GM19463 (cell line): ENCODE results near the gene KCNJ15.

Experiments used
- ATAC-seq: cut with Tn5 transposase; IDR thresholded peaks from one replicate; pipeline ENCODE4 v1.9.1; 2021; ENCODE audit warnings: mild to moderate bottlenecking, moderate library complexity; ENCODE audit not compliant: unreplicated experiment

KCNJ15 gene

GRCh38 chr21:38295997-38296764 lies 39.4 kb downstream of the KCNJ15 start:
- no peak for ATAC-seq

GRCh38 chr21:38297194-38297631 lies 40.4 kb downstream of the KCNJ15 start:
- no peak for ATAC-seq

- ATAC-seq: no peak
Measured at GRCh38 chr21:38297871-38298270, 41.1 kb downstream of the KCNJ15 start.

- no peak for ATAC-seq
Measured at GRCh38 chr21:38298832-38299231, 42.0 kb downstream of the KCNJ15 start.

- ATAC-seq: no peak
Measured at GRCh38 chr21:38299671-38300070, 42.9 kb downstream of the KCNJ15 start.

GRCh38 chr21:38300141-38300578 lies 43.4 kb downstream of the KCNJ15 start:
- no peak for ATAC-seq

GRCh38 chr21:38301321-38302214 lies 44.8 kb downstream of the KCNJ15 start:
- ATAC-seq: no peak

GRCh38 chr21:38303300-38303699 lies 46.5 kb downstream of the KCNJ15 start:
- ATAC-seq: no peak

- no peak for ATAC-seq
Measured at GRCh38 chr21:38306433-38307141, 49.8 kb downstream of the KCNJ15 start.

GRCh38 chr21:38307771-38308531 lies 51.2 kb downstream of the KCNJ15 start:
- ATAC-seq: no peak

GRCh38 chr21:38308532-38309119 lies 51.8 kb downstream of the KCNJ15 start:
- ATAC-seq: no peak

- ATAC-seq: no peak
Measured at GRCh38 chr21:38310646-38311485, 54.1 kb downstream of the KCNJ15 start.

- no peak for ATAC-seq
Measured at GRCh38 chr21:38311765-38312164, 55.0 kb downstream of the KCNJ15 start.

GRCh38 chr21:38312822-38313221 lies 56.0 kb downstream of the KCNJ15 start:
- no peak for ATAC-seq

GRCh38 chr21:38314558-38314957 lies 57.8 kb downstream of the KCNJ15 start:
- ATAC-seq: no peak

GRCh38 chr21:38315122-38315521 lies 58.3 kb downstream of the KCNJ15 start:
- ATAC-seq: no peak

- no peak for ATAC-seq
Measured at GRCh38 chr21:38319781-38320180, 63.0 kb downstream of the KCNJ15 start.

GRCh38 chr21:38321568-38321967 lies 64.8 kb downstream of the KCNJ15 start:
- ATAC-seq: no peak

GRCh38 chr21:38322311-38322950 lies 65.6 kb downstream of the KCNJ15 start:
- no peak for ATAC-seq
